ENCODE results near the gene SFTPA2.

DNA sequence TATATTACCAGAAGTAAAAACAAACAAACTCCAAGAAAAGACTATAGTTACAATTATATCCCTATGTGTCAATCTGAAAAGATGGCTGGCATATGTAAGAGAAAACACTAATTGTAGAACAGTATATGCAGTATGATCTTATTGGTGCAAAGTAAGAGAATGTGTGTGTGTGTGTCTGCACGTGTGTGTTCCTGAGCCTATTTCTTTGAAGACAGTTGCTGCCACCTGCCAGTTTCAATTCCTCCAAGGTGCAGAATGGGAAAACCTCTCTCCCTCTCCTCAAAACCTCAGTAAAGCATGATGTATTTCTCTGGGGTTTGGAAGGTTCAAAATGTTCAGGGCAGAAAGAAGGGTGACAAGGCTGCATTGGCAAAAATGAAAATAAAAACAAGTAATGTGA lies 41.7 kb upstream of the SFTPA2 start:
- TF ChIP-seq POLR2AphosphoS5 (IDR thresholded peaks at IDR 0.05; ENCODE audit: low read depth, low read length): no peak
- TF ChIP-seq TAF1 (IDR thresholded peaks at IDR 0.05; ENCODE audit: borderline replicate concordance, insufficient read depth, low read length): no peak
- TF ChIP-seq, protein P1, sequence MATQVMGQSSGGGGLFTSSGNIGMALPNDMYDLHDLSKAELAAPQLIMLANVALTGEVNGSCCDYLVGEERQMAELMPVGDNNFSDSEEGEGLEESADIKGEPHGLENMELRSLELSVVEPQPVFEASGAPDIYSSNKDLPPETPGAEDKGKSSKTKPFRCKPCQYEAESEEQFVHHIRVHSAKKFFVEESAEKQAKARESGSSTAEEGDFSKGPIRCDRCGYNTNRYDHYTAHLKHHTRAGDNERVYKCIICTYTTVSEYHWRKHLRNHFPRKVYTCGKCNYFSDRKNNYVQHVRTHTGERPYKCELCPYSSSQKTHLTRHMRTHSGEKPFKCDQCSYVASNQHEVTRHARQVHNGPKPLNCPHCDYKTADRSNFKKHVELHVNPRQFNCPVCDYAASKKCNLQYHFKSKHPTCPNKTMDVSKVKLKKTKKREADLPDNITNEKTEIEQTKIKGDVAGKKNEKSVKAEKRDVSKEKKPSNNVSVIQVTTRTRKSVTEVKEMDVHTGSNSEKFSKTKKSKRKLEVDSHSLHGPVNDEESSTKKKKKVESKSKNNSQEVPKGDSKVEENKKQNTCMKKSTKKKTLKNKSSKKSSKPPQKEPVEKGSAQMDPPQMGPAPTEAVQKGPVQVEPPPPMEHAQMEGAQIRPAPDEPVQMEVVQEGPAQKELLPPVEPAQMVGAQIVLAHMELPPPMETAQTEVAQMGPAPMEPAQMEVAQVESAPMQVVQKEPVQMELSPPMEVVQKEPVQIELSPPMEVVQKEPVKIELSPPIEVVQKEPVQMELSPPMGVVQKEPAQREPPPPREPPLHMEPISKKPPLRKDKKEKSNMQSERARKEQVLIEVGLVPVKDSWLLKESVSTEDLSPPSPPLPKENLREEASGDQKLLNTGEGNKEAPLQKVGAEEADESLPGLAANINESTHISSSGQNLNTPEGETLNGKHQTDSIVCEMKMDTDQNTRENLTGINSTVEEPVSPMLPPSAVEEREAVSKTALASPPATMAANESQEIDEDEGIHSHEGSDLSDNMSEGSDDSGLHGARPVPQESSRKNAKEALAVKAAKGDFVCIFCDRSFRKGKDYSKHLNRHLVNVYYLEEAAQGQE (IDR thresholded peaks at IDR 0.05; ENCODE audit: insufficient read depth in 1 of 2, low read depth in 2 of 2, low read length in 2 of 2): no peak
- no peak for TF ChIP-seq SIN3A (IDR thresholded peaks at IDR 0.05; ENCODE audit: borderline replicate concordance, insufficient read depth, low read length)
- no peak for TF ChIP-seq FOXP2 (optimal IDR thresholded peaks at IDR 0.05; ENCODE audit: borderline replicate concordance, extremely low read depth, extremely low read length, insufficient read depth)

Measured in PFSK-1 (cell line).